ENCODE measurements around the gene NR0B1. TPM values are rescaled to one million over a fixed set of nuclear protein-coding genes. Genes with fewer than 3 reads are reported as not detected.

NR0B1 gene
- total RNA-seq = not detected in 2 replicates

GRCh38 chrX:30309139-30309571, at the start of gene NR0B1:
NR0B1 (minus strand) TSS chrX:30309390; CDS start chrX:30309363, 27 bp downstream.

Other genes with a start within 250 kb of the NR0B1 start
- not detected in 2 replicates for gene MAGEB2, start 93.8 kb downstream of the NR0B1 start, total RNA-seq
- not detected in 2 replicates for gene MAGEB3, start 78.7 kb downstream of the NR0B1 start, total RNA-seq
- gene MAGEB4, start 67.4 kb downstream of the NR0B1 start, total RNA-seq = not detected in 2 replicates
- gene MAGEB1, start 62.2 kb downstream of the NR0B1 start, total RNA-seq = not detected in 2 replicates